K562 (cell line): ENCODE measurements around the gene CABP4. TPM values are rescaled to one million over a fixed set of nuclear protein-coding genes. Genes with fewer than 3 reads are reported as not detected.

Experiments used
- ATF7 ChIP-seq: fragments of 450-650 bp; IDR thresholded peaks from 2 replicates; pipeline ENCODE4 v1.7.1; 2014; ENCODE audit warnings: mild to moderate bottlenecking, moderate library complexity
- BHLHE40 ChIP-seq: IDR thresholded peaks from 2 replicates; pipeline ENCODE4 v1.6.1; 2011; ENCODE audit warnings: low read length, improper control_type of control experiment
- CBFA2T2 ChIP-seq: fragments of 450-650 bp; conservative IDR thresholded peaks from 2 replicates; pipeline ENCODE4 v1.6.1; 2017; ENCODE audit warnings: mild to moderate bottlenecking
- CXXC5 ChIP-seq: fragments of 250-450 bp; sonication (Bioruptor Pico); IDR thresholded peaks from 2 replicates; pipeline ENCODE4 v1.8.0; 2022; ENCODE audit warnings: inconsistent platforms, mild to moderate bottlenecking, moderate library complexity
- GABPA ChIP-seq: fragments of 200-800 bp; sonication (Bioruptor generic); conservative IDR thresholded peaks from 2 replicates; pipeline ENCODE4 v1.6.1; 2016; ENCODE audit warnings: low read depth, missing genetic modification characterization, missing compliant biosample characterization
- MYBL2 ChIP-seq, 2 experiments: fragments of 450-650 bp in 1 of 2; sonication (generic) in 1 of 2; formaldehyde crosslinking in 1 of 2; IDR thresholded peaks; 2 replicates each; pipeline versions ENCODE4 v1.6.1 to v1.8.1; 2017 to 2022; ENCODE audit warnings: borderline replicate concordance in 1 of 2, inconsistent platforms in 1 of 2, low read depth in 1 of 2, mild to moderate bottlenecking in 1 of 2, missing genetic modification reagents in 1 of 2, moderate library complexity in 1 of 2
- RBFOX2 ChIP-seq: fragments of 200-400 bp; formaldehyde crosslinking; IDR thresholded peaks from 2 replicates; pipeline ENCODE4 v1.6.1; 2017; ENCODE audit warnings: low read depth, mild to moderate bottlenecking, low read length, moderate library complexity
- SIN3B ChIP-seq: fragments of 450-650 bp; IDR thresholded peaks from 2 replicates; pipeline ENCODE4 v1.6.1; 2017; ENCODE audit warnings: low read depth, mild to moderate bottlenecking, moderate library complexity
- TAF15 ChIP-seq: fragments of 200-400 bp; formaldehyde crosslinking; IDR thresholded peaks from 2 replicates; pipeline ENCODE4 v1.6.1; 2017; ENCODE audit warnings: mild to moderate bottlenecking, low read depth, low read length, moderate library complexity
- TAF9B ChIP-seq: fragments of 450-650 bp; IDR thresholded peaks from 2 replicates; pipeline ENCODE4 v1.6.1; 2018; ENCODE audit warnings: mild to moderate bottlenecking; ENCODE audit not compliant: partially characterized antibody
- TOE1 ChIP-seq, 2 experiments: fragments of 450-650 bp in 1 of 2; sonication (generic) in 1 of 2; formaldehyde crosslinking in 1 of 2; IDR thresholded peaks; 2 replicates each; pipeline versions ENCODE4 v1.7.1 to v1.8.0; 2016 to 2022; ENCODE audit warnings: borderline replicate concordance in 2 of 2, mild to moderate bottlenecking in 2 of 2, antibody characterized with exemption in 1 of 2, inconsistent platforms in 1 of 2, low read depth in 1 of 2, missing genetic modification reagents in 1 of 2, moderate library complexity in 1 of 2
- ZKSCAN1 ChIP-seq: fragments of 150-350 bp; IDR thresholded peaks from 2 replicates; pipeline ENCODE4 v1.6.1; 2016; ENCODE audit warnings: low read depth, low read length
- polyA plus RNA-seq, 8 experiments: library from polyadenylated mRNA; depleted of rRNA in 4 of 8; stranded (reverse) in 5 of 8; unstranded in 3 of 8; fragments of >200 nt; fragmentation: Nextera tagmentation in 2 of 8; fragmentation: Illumina TruSeq in 1 of 8; extraction: Ambion mirVana in 2 of 8; extraction: Trizol in 1 of 8; gene quantifications; 2 replicates each; pipeline versions ENCODE4 v1.2.1 to v1.2.3, GENCODE V29; 2011 to 2014; ENCODE audit warnings: inconsistent platforms in 1 of 8, missing spikeins in 1 of 8
- total RNA-seq, 7 experiments: library from RNA; depleted of rRNA in 6 of 7; stranded (reverse); fragments of >200 nt in 6 of 7; fragmentation: Illumina TruSeq in 2 of 7; extraction: Trizol in 2 of 7; gene quantifications; 2 replicates each; pipeline versions ENCODE4 v1.2.1 to v1.2.3, GENCODE V29; 2011 to 2021; ENCODE audit warnings: low replicate concordance in 1 of 7
- TF ChIP-seq, protein P1 (sequence below), 2 experiments: fragments of 200-800 bp in 1 of 2; sonication (Bioruptor generic) in 1 of 2; sonication (generic) in 1 of 2; formaldehyde crosslinking in 1 of 2; IDR thresholded peaks in 1 of 2; conservative IDR thresholded peaks in 1 of 2; 2 replicates each; pipeline versions ENCODE4 v1.5.0 to v1.6.1; 2016 to 2020; ENCODE audit warnings: missing compliant biosample characterization in 1 of 2, missing genetic modification characterization in 1 of 2, missing genetic modification reagents in 1 of 2
- TF ChIP-seq, protein P2 (sequence below): IDR thresholded peaks from 2 replicates; pipeline ENCODE4 v1.6.1; 2014; ENCODE audit warnings: antibody characterized with exemption
- TF ChIP-seq, protein P3 (sequence below), 2 experiments: IDR thresholded peaks; 2 replicates each; pipeline ENCODE4 v1.6.1; 2011; ENCODE audit warnings: borderline replicate concordance in 1 of 2, control low read depth in 1 of 2, low read depth in 1 of 2, low read length in 1 of 2, mild to moderate bottlenecking in 1 of 2, mixed read lengths in 1 of 2, moderate library complexity in 1 of 2; ENCODE audit not compliant: insufficient read depth in 1 of 2, insufficient read length in 1 of 2, poor library complexity in 1 of 2, severe bottlenecking in 1 of 2; ENCODE audit errors: extremely low read depth in 1 of 2
- TF ChIP-seq, protein P4 (sequence below): IDR thresholded peaks from 3 replicates; pipeline ENCODE4 v1.6.1; 2011; ENCODE audit warnings: borderline replicate concordance, mild to moderate bottlenecking; ENCODE audit not compliant: insufficient read length, insufficient read depth
- TF ChIP-seq, protein P5 (sequence below): sonication (generic); formaldehyde crosslinking; IDR thresholded peaks from 2 replicates; pipeline ENCODE4 v1.8.0; 2022; ENCODE audit warnings: missing genetic modification reagents, mild to moderate bottlenecking, moderate library complexity, borderline replicate concordance

Gene CABP4
- total and polyA plus RNA-seq, 9 of the 15 experiments (the other 6 are each of a cell fraction or from before 2014, with no cell fraction given) = 0.11 TPM; not detected in 8

DNA sequence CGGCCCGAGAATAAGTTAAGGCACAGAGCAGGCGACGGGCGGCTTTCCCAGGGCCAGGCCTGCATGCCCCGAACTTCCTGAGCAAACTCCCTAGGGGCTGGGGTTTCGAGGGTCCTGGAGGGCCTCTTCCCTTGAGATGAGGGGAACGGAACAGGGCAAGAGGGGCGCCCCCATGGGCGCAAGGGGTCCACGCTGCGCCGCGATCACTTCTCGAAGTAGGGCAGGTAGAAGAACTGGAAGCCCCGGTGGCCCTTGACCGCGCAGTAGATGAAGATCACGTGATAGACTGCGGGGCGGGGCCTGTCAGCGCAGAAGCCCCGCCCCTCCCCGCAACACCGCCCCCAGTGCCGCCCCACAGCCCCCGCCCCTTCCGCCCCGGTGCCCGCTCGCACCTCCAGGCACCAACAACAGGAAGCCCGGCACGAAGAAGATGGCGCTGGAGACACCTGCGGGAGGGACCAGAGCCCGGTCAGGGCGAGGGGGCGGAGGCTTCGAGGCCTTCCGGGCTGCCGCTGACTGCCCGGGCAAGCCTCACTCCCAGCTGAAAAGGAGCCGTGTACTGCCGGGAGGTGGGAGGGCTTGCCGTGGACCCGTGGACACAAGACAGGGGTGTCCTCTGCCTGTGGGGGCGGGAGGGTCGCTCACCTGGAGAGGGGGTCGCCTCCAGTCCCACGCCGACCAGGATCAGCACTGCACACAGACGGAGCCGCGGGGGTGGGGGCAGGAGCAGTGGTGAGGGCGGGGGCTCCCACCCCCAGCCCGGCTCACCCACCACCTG, 9.4 kb downstream of the CABP4 start (continued):
- TF ChIP-seq, protein P1, sequence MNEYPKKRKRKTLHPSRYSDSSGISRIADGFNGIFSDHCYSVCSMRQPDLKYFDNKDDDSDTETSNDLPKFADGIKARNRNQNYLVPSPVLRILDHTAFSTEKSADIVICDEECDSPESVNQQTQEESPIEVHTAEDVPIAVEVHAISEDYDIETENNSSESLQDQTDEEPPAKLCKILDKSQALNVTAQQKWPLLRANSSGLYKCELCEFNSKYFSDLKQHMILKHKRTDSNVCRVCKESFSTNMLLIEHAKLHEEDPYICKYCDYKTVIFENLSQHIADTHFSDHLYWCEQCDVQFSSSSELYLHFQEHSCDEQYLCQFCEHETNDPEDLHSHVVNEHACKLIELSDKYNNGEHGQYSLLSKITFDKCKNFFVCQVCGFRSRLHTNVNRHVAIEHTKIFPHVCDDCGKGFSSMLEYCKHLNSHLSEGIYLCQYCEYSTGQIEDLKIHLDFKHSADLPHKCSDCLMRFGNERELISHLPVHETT (CRISPR knock-in tag; conservative IDR thresholded peaks at IDR 0.05 in 1 of 2, IDR thresholded peaks at IDR 0.05 in 1 of 2) = 0 out of 4 replicates have a peak, but pooled peaks of 1 of the 2 experiments have one; percentile 16
- TF ChIP-seq, protein P2, sequence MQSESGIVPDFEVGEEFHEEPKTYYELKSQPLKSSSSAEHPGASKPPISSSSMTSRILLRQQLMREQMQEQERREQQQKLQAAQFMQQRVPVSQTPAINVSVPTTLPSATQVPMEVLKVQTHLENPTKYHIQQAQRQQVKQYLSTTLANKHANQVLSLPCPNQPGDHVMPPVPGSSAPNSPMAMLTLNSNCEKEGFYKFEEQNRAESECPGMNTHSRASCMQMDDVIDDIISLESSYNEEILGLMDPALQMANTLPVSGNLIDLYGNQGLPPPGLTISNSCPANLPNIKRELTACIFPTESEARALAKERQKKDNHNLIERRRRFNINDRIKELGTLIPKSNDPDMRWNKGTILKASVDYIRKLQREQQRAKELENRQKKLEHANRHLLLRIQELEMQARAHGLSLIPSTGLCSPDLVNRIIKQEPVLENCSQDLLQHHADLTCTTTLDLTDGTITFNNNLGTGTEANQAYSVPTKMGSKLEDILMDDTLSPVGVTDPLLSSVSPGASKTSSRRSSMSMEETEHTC = peak; percentile 44; the same call in 1 of the 2 replicates
- TF ChIP-seq CBFA2T2 (peak; percentile 75), TAF9B (peak; percentile 63), ZKSCAN1 (peak; percentile 21; the same call in 1 of the 2 replicates), ATF7 (0 out of 2 replicates have a peak, but pooled peaks have one; percentile 5), CXXC5 (CRISPR knock-in tag) (peak; percentile 41; the same call in 1 of the 2 replicates), MYBL2 (IDR thresholded peaks at IDR 0.05; ENCODE audit: low read depth) (no peak), MYBL2 (CRISPR knock-in tag; IDR thresholded peaks at IDR 0.05; ENCODE audit: borderline replicate concordance) (no peak), BHLHE40 (peak; percentile 63), TOE1 (IDR thresholded peaks at IDR 0.05; ENCODE audit: borderline replicate concordance) (peak; percentile 99), TOE1 (CRISPR knock-in tag; IDR thresholded peaks at IDR 0.05; ENCODE audit: borderline replicate concordance, low read depth) (no peak), GABPA (tag) (peak; percentile 87), RBFOX2 (peak; percentile 90), TAF15 (no peak), SIN3B (peak; percentile 28; the same call in 1 of the 2 replicates)
- TF ChIP-seq, protein P3, sequence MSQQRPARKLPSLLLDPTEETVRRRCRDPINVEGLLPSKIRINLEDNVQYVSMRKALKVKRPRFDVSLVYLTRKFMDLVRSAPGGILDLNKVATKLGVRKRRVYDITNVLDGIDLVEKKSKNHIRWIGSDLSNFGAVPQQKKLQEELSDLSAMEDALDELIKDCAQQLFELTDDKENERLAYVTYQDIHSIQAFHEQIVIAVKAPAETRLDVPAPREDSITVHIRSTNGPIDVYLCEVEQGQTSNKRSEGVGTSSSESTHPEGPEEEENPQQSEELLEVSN (IDR thresholded peaks at IDR 0.05; ENCODE audit: borderline replicate concordance in 1 of 2, extremely low read depth in 1 of 2, insufficient read depth in 1 of 2, insufficient read length in 1 of 2, low read depth in 1 of 2, low read length in 1 of 2, poor library complexity in 1 of 2, severe bottlenecking in 1 of 2) = peak; percentile 14 to 76
- TF ChIP-seq, protein P4, sequence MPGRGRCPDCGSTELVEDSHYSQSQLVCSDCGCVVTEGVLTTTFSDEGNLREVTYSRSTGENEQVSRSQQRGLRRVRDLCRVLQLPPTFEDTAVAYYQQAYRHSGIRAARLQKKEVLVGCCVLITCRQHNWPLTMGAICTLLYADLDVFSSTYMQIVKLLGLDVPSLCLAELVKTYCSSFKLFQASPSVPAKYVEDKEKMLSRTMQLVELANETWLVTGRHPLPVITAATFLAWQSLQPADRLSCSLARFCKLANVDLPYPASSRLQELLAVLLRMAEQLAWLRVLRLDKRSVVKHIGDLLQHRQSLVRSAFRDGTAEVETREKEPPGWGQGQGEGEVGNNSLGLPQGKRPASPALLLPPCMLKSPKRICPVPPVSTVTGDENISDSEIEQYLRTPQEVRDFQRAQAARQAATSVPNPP = no peak
- TF ChIP-seq, protein P5, sequence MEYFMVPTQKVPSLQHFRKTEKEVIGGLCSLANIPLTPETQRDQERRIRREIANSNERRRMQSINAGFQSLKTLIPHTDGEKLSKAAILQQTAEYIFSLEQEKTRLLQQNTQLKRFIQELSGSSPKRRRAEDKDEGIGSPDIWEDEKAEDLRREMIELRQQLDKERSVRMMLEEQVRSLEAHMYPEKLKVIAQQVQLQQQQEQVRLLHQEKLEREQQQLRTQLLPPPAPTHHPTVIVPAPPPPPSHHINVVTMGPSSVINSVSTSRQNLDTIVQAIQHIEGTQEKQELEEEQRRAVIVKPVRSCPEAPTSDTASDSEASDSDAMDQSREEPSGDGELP = peak; percentile 41; the same call in 1 of the 2 replicates
